Measurements from ENCODE around the gene CDKN1C.

CDKN1C gene

DNA sequence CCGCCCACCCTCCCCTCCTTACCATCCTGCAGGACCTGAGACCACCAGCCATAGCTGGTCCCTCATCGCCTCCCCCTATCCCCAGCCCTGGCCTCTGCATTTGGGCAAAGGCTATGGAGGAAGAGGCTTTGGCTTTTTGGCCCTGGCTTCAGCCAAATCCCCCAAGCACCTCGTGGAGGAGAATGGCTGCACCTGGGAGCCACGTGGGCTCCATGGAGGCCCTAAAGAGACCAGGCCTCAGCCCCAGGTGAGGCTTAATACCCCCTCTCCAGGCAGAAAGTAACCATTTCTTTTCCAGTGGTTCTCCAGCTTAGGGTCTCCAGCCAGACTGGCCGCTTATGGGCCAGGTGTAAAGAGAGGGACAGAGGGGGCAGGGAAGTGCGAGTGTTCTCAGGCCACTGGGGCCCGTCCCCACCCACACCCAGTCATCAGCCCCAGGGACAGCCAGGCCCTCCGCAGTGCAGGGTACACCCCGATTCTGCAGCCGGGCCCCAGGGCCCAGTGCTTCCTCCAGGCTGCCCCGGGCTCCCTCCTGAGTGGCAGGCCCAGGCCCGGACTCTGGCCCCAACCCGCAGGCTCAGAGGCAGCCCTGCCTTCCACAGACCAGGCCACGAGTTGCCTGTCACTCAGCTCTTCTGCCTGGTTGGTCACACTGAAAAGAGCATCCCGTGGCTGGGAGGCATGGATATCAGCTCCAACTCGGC, 26.4 kb downstream of the CDKN1C start:
- DNase-seq (no peak), ATAC-seq (replicated peaks) (no peak)
- Mint-ChIP-seq H3K36me3 (ENCODE audit: insufficient read depth) (peaks cover 3% of the 10 kb centered on the region), H3K27me3 (peaks cover 21 to 41% of the 10 kb centered on the region in 2 donors), H3K27ac (no peak overlapping the region), H3K9me3 (no peaks in the 10 kb centered on the region), H3K4me1 (ENCODE audit: low read depth in 2 of 2) (peaks cover 0 to 2% of the 10 kb centered on the region in 2 donors), H3K4me3 (no peak overlapping the region)

GRCh38 chr11:2857918-2858317, 27.7 kb downstream of the CDKN1C start:
- DNase-seq (no peak), ATAC-seq (replicated peaks) (no peak)
- H3K27ac Mint-ChIP-seq = no peak overlapping the region

DNA sequence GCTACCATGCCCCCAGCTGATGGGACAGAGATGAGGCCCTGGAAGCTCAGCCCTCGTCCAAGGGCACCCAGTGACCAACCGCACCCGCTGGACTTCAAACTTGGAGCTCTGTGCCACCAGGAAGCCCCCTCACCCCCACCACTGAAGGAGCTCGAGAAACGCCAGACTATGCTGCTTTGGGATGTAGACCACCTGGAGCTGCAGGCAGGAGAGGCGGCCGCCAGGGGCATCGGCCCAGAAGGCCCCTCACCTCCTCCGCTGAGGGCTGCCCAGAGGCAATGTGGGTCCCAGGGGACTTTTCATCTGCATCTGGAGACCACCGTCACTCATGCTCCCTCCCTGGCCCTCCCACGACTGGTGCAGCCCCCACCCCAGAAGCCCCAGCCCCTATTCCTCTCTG, 28.3 kb downstream of the CDKN1C start:
- Mint-ChIP-seq H3K9me3 (no peaks in the 10 kb centered on the region), H3K36me3 (ENCODE audit: insufficient read depth) (peaks cover 3% of the 10 kb centered on the region), H3K27ac (no peak overlapping the region), H3K4me1 (ENCODE audit: low read depth in 2 of 2) (peaks cover 0 to 2% of the 10 kb centered on the region in 2 donors), H3K4me3 (no peak overlapping the region), H3K27me3 (peaks cover 12 to 28% of the 10 kb centered on the region in 2 donors)
- no peak for DNase-seq
- no peak for ATAC-seq (replicated peaks)

More at GRCh38 chr11:2857918-2858317, 27.7 kb downstream of the CDKN1C start:
- Mint-ChIP-seq H3K9me3 (no peaks in the 10 kb centered on the region), H3K4me1 (ENCODE audit: low read depth in 2 of 2) (peaks cover 0 to 2% of the 10 kb centered on the region in 2 donors), H3K4me3 (no peak overlapping the region), H3K27me3 (peaks cover 12 to 28% of the 10 kb centered on the region in 2 donors), H3K36me3 (ENCODE audit: insufficient read depth) (peaks cover 3% of the 10 kb centered on the region)

DNA sequence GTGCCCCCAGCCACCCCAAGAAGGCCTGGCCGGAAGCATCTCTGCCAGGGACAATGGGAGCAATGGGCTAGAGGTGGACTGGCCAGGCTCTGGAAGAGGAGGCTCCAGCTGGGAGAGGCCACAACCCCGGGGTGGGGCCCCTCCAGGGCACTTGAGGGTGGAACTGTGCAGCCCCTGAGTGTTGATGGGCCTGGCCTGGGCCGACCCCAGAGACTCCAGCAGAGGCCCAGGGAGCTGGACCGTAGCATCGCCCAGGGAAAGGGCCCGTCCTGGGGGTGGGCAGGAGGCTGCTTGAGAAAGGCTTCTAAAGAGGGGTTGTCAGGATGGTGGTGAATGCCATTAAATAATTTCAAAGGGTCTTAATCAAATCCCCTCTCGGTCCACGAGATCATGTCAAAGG, 30.4 kb downstream of the CDKN1C start:
- peaks cover 3% of the 10 kb centered on the region for H3K36me3 Mint-ChIP-seq (ENCODE audit: insufficient read depth)

GRCh38 chr11:2853997-2854560, 31.5 kb downstream of the CDKN1C start:
- H3K27ac Mint-ChIP-seq = no peak overlapping the region
- no peaks in the 10 kb centered on the region for H3K27me3 Mint-ChIP-seq
- H3K36me3 Mint-ChIP-seq (ENCODE audit: insufficient read depth) = peaks cover 3% of the 10 kb centered on the region
- peaks cover 0 to 4% of the 10 kb centered on the region in 2 donors for H3K4me1 Mint-ChIP-seq (ENCODE audit: low read depth in 2 of 2)
- ATAC-seq (replicated peaks) (no peak), DNase-seq (no peak)
- H3K4me3 Mint-ChIP-seq = no peak overlapping the region
- H3K9me3 Mint-ChIP-seq = no peaks in the 10 kb centered on the region

More for the DNA sequence above, 30.4 kb downstream of the CDKN1C start:
- Mint-ChIP-seq H3K27ac (no peak overlapping the region), H3K27me3 (peaks cover 0 to 9% of the 10 kb centered on the region in 2 donors), H3K4me1 (ENCODE audit: low read depth in 2 of 2) (peaks cover 0 to 4% of the 10 kb centered on the region in 2 donors), H3K4me3 (no peak overlapping the region), H3K9me3 (no peaks in the 10 kb centered on the region)
- DNase-seq (no peak), ATAC-seq (replicated peaks) (no peak)

DNA sequence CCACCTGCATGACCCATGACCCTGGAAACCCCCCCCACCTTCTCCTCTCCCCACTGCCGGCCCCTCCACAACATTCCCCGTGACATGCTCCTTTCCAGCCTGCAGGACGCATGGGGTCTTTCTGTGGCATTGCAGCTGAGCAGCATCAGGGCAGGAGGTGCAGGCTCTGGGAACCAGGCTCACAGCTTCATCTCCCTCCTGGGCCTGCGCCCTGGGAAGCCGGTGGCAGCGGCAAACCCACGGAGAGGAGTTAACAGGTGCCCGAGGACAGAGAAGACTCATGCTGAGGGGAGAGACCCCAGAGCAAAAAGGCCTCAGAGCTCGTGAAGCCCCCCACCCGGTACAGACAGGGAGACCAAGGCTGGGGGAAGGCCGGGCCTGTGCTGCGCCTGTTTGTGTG, 32.2 kb downstream of the CDKN1C start:
- no peak overlapping the region for H3K27ac Mint-ChIP-seq
- H3K36me3 Mint-ChIP-seq (ENCODE audit: insufficient read depth) = peaks cover 3% of the 10 kb centered on the region
- no peak for ATAC-seq (replicated peaks)
- H3K27me3 Mint-ChIP-seq = no peaks in the 10 kb centered on the region
- no peak overlapping the region for H3K4me3 Mint-ChIP-seq
- H3K4me1 Mint-ChIP-seq (ENCODE audit: low read depth in 2 of 2) = peaks cover 0 to 4% of the 10 kb centered on the region in 2 donors
- H3K9me3 Mint-ChIP-seq = no peaks in the 10 kb centered on the region
- no peak for DNase-seq

DNA sequence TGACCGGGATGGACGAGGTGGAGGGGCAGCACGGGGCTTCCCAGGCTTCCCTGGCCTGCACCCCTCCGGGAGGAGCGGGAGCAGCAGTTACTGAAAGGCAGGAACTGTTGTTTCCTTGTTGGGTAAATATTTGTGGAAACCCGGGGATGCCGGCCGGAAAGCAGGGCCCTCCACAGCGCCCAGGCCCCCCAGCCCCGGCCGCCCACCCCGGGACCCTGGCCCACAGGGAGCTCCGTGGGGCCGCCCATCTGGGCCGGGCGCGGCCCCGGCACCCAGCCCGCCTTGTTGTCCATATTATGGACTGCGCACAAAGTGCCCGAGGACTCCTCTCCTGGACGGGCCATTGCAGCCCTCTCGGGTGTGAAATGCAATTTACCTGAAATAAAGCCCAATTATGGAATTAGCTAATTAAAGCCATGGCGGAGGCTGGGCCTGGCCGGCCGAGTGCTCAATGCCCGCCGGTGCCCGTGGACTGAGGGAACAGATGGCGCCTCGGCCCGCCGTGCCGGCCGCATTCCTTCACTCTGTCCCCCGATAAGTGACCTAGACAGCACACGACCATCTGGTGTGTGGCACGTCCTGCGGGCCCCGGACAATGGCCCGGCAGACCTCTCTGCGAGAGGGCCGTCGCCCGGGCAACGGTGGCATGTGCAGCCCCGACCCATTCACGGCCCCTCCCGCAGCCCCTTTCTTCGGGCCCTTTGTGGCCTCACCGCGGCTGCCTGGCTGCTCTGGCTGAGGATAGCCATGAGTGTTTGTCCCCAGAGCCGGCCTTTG, 35.4 kb downstream of the CDKN1C start:
- no peak overlapping the region for H3K27ac Mint-ChIP-seq
- no peaks in the 10 kb centered on the region for H3K27me3 Mint-ChIP-seq
- H3K4me1 Mint-ChIP-seq (ENCODE audit: low read depth in 2 of 2) = peaks cover 0 to 4% of the 10 kb centered on the region in 2 donors
- ATAC-seq (replicated peaks) (no peak), DNase-seq (no peak)
- no peaks in the 10 kb centered on the region for H3K9me3 Mint-ChIP-seq
- no peak overlapping the region for H3K4me3 Mint-ChIP-seq
- H3K36me3 Mint-ChIP-seq (ENCODE audit: insufficient read depth) = no peaks in the 10 kb centered on the region

DNA sequence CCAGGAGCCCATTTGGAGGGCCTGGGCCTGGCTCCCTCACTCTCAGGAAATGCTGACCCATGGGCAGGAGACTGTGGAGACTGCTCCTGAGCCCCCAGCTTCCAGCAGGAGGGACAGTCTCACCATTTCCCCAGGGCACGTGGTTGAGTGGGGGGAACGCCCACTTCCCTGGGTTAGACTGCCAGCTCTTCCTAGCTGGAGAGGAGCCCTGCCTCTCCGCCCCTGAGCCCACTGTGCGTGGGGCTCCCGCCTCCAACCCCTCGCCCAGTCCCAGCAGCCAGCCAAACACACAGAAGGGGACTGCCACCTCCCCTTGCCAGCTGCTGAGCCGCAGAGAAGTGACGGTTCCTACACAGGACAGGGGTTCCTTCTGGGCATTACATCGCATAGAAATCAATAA, 37.1 kb downstream of the CDKN1C start:
- no peaks in the 10 kb centered on the region for H3K36me3 Mint-ChIP-seq (ENCODE audit: insufficient read depth)
- DNase-seq (no peak), ATAC-seq (replicated peaks) (no peak)
- no peaks in the 10 kb centered on the region for H3K27me3 Mint-ChIP-seq
- no peak overlapping the region for H3K27ac Mint-ChIP-seq
- peaks cover 0 to 4% of the 10 kb centered on the region in 2 donors for H3K4me1 Mint-ChIP-seq (ENCODE audit: low read depth in 2 of 2)
- no peak overlapping the region for H3K4me3 Mint-ChIP-seq
- H3K9me3 Mint-ChIP-seq = no peaks in the 10 kb centered on the region

- peaks cover 0 to 4% of the 10 kb centered on the region in 2 donors for H3K4me1 Mint-ChIP-seq (ENCODE audit: low read depth in 2 of 2)
- no peak overlapping the region for H3K27ac Mint-ChIP-seq
Observed at GRCh38 chr11:2847561-2847960, 38.0 kb downstream of the CDKN1C start.

DNA sequence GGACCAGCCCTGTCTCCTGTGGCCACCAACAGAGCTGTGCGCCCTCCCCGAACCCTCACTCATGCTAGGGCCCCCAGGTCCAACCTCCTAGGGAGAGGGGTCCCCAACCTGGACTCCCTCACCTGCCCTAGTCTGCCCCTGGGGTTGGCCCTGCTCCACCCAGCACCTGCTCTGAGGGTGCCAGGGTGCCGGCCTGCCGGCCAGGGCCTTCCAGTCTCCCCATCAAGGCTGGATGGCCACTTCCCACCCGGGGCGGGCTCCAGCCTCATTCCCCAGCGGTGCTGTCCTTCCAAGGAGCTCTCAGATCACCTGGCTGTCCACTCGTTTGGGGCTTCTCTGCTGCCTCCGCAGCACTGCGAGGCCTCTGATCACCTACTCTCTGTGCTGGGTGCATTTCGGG, 39.1 kb downstream of the CDKN1C start:
- H3K27me3 Mint-ChIP-seq = no peaks in the 10 kb centered on the region
- no peak for DNase-seq
- no peak overlapping the region for H3K4me3 Mint-ChIP-seq
- peaks cover 0 to 1% of the 10 kb centered on the region in 2 donors for H3K4me1 Mint-ChIP-seq (ENCODE audit: low read depth in 2 of 2)
- H3K36me3 Mint-ChIP-seq (ENCODE audit: insufficient read depth) = no peaks in the 10 kb centered on the region
- no peaks in the 10 kb centered on the region for H3K9me3 Mint-ChIP-seq
- ATAC-seq (replicated peaks) = no peak
- H3K27ac Mint-ChIP-seq = no peak overlapping the region

More at GRCh38 chr11:2847561-2847960, 38.0 kb downstream of the CDKN1C start:
- DNase-seq (no peak), ATAC-seq (replicated peaks) (no peak)
- Mint-ChIP-seq H3K27me3 (no peaks in the 10 kb centered on the region), H3K36me3 (ENCODE audit: insufficient read depth) (no peaks in the 10 kb centered on the region), H3K4me3 (no peak overlapping the region), H3K9me3 (no peaks in the 10 kb centered on the region)

- ATAC-seq (replicated peaks) (no peak), DNase-seq (no peak)
- no peak overlapping the region for H3K27ac Mint-ChIP-seq
- H3K27me3 Mint-ChIP-seq = no peaks in the 10 kb centered on the region
- no peaks in the 10 kb centered on the region for H3K9me3 Mint-ChIP-seq
- no peak overlapping the region for H3K4me3 Mint-ChIP-seq
- H3K4me1 Mint-ChIP-seq (ENCODE audit: low read depth in 2 of 2) = no peaks in the 10 kb centered on the region
- H3K36me3 Mint-ChIP-seq (ENCODE audit: insufficient read depth) = no peaks in the 10 kb centered on the region
Observed at GRCh38 chr11:2846056-2846455, 39.5 kb downstream of the CDKN1C start.

DNA sequence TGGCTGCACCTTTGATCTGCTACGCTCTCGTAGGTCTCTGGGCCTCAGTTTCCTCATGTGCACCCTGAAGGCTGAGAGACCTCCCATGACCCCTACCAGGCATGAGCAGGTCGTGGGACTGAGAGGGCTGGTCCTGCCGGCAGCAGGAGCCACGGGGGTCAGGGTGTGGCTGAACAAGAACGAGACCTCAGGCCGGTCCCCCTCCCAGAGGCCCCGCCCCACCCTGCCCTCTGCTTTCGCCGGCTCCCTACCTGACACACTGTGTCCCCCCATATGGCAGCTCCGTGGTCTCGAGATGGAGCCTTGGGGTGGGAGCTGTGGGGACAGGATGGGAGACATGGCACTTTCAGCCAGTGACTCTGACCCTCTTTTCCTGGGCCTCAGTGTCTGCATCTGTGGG, 40.6 kb downstream of the CDKN1C start:
- no peaks in the 10 kb centered on the region for H3K27me3 Mint-ChIP-seq
- H3K36me3 Mint-ChIP-seq (ENCODE audit: insufficient read depth) = no peaks in the 10 kb centered on the region
- no peak overlapping the region for H3K4me3 Mint-ChIP-seq
- no peaks in the 10 kb centered on the region for H3K9me3 Mint-ChIP-seq
- no peak overlapping the region for H3K27ac Mint-ChIP-seq
- no peak for DNase-seq
- no peaks in the 10 kb centered on the region for H3K4me1 Mint-ChIP-seq (ENCODE audit: low read depth in 2 of 2)
- ATAC-seq (replicated peaks) = no peak

GRCh38 chr11:2844116-2844842, 41.3 kb downstream of the CDKN1C start:
- Mint-ChIP-seq H3K4me3 (no peak overlapping the region), H3K36me3 (ENCODE audit: insufficient read depth) (no peaks in the 10 kb centered on the region), H3K27me3 (no peaks in the 10 kb centered on the region), H3K9me3 (no peaks in the 10 kb centered on the region), H3K27ac (no peak overlapping the region), H3K4me1 (ENCODE audit: low read depth in 2 of 2) (no peaks in the 10 kb centered on the region)
- no peak for ATAC-seq (replicated peaks)
- DNase-seq = no peak

All from effector memory CD8-positive, alpha-beta T cell (primary cell).